ENCODE measurements around the gene SPPL2C.

Gene SPPL2C

DNA sequence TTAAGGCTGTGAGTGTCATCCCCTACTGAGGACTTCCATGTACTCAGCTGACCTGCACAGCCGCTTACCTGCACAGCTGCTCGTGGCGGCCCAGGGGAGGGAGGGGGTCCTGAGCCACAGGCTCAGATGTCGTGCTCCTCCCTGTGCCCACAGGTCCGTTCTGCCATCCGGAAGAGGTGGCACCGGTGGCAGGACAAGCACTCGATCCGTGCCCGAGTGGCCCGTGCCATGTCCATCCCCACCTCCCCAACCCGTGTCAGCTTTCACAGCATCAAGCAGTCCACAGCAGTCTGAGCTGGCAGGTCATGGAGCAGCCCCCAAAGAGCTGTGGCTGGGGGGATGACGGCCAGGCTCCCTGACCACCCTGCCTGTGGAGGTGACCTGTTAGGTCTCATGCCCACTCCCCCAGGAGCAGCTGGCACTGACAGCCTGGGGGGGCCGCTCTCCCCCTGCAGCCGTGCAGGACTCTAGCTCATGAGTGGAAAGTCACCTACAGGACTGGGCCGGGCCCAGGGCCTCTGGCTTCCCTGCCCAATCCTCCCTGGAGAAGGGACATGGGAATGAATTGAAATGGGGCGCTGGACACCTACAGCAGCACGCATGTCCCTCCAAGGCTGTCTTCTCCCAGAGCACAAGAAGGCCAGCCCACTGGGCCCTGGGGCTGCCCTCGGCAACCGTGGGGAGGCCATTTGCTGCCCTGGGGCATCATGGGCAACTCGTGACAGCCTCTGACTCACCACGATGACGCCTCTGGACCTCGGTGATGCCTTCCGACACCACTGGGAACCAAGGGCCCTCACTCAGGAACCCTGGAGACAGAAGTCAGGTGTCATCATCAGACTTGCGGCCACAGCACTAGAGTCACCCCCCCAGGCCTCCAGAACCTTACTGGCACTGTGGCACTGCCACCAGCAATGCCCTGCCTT is 9.9 kb upstream of the SPPL2C start:
- DNase-seq, result no peak

- DNase-seq, result no peak
Observed at GRCh38 chr17:45835481-45835880, 9.2 kb upstream of the SPPL2C start.

GRCh38 chr17:45836047-45837044 is 8.3 kb upstream of the SPPL2C start:
- DNase-seq, result no peak

DNA sequence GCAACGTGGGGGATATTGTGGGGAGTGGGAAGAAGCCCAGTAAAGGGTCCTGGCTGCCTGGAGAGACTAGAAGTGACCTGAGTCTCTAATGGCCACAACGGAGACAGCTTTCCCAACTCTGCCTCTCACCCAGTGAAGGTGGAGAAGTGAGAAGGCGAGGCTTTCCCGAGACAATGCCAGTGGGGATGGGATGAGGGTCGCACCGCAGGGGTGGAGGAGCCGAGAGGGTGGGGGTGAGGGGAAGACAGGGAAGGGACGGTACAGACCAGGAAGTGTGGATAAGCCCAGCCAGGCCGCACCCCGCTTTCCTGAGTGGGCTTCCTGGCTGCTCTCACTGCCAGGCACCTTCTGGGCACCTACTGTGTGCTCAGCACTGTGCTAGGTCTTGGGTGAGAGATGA is 7.5 kb upstream of the SPPL2C start:
- no peak for DNase-seq

- no peak for DNase-seq
Observed at GRCh38 chr17:45837603-45838002, 7.1 kb upstream of the SPPL2C start.

- no peak for DNase-seq
Observed at GRCh38 chr17:45838751-45839295, 5.9 kb upstream of the SPPL2C start.

DNA sequence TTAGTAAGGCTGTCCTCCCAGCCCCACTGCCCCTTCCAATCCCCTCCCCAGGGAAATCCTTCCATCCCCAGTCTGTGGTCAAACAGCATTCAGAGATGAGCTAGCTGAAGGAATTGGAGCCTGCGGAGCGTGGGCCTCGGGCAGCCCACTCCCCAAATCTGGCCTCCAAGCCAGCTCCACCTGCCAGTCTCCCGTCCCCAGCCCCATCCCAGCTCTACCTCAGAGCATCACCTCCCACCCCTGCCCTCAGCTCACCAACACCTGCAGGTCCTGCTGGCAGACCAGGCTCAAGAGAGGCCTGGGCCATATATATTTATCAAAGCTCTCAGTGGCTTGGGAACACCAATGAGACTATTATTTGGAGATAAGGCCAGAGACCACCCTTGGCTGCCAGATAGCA is 5.2 kb upstream of the SPPL2C start:
- no peak for DNase-seq

GRCh38 chr17:45841186-45841585 is 3.5 kb upstream of the SPPL2C start:
- DNase-seq, result no peak

- DNase-seq, result no peak
Observed at GRCh38 chr17:45841883-45842525, 2.7 kb upstream of the SPPL2C start.

DNA sequence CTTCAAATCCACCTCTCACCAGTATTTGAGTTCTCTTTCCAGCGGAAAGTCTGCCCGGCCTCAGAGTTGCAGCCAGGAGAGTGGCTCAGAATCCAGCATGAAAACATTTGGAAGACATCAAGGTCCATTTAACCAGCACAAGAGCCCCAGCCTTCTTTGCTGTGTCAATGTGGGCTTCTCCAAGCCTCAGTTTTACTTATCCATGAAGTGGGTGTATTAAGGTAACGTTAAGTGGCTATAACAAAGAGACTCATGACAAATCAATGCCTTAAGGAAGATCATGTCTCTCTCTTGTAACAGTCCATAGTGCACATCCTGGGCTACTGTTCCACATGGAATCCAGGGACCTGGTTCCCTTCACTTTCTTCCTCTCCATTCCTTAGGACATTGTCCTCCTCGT is 959 bp upstream of the SPPL2C start:
- no peak for DNase-seq

- no peak for DNase-seq
Observed at GRCh38 chr17:45845376-45846185, 900 bp downstream of the SPPL2C start.

GRCh38 chr17:45846223-45846622 is 1.5 kb downstream of the SPPL2C start:
- DNase-seq, result no peak

DNA sequence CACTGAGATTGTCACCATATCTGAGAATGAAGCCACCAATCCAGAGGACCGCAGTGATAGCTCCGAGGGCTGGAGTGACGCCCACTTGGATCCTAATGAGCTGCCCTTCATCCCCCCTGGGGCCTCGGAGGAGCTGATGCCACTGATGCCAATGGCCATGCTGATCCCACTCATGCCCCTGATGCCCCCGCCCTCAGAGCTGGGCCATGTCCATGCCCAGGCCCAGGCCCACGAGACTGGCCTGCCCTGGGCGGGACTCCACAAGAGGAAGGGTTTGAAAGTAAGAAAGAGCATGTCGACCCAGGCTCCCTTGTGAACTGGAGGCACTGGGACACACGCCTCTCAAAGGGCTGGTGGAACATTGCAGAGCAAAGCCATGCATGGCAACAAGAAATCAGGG is 2.0 kb downstream of the SPPL2C start:
- no peak for DNase-seq

GRCh38 chr17:45847101-45847500 is 2.4 kb downstream of the SPPL2C start:
- DNase-seq, result no peak

DNA sequence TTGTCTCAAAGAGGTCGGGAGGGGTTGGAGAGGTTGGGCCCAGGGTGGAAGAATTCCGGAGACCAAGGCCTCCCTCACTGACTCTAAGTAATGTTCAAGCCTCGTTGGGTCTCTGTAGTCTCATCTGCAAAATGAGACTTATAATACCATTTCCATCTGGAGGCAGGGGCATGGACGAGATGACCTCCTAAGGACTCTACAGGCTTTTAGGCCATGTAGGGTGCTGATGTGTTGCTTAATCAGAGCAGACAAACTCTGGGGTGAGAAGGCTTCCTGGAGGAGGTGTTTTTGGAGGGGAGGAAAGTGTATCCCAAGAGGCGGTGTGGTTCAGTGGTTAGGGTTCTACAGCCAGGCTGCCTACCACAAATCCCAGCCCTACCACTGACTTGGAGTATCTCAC is 3.1 kb downstream of the SPPL2C start:
- no peak for DNase-seq

- DNase-seq, result no peak
Observed at GRCh38 chr17:45848405-45848804, 3.7 kb downstream of the SPPL2C start.

- no peak for DNase-seq
Observed at GRCh38 chr17:45848868-45849535, 4.3 kb downstream of the SPPL2C start.

- no peak for DNase-seq
Observed at GRCh38 chr17:45849536-45849990, 4.9 kb downstream of the SPPL2C start.

GRCh38 chr17:45850011-45850410 is 5.3 kb downstream of the SPPL2C start:
- no peak for DNase-seq

DNA sequence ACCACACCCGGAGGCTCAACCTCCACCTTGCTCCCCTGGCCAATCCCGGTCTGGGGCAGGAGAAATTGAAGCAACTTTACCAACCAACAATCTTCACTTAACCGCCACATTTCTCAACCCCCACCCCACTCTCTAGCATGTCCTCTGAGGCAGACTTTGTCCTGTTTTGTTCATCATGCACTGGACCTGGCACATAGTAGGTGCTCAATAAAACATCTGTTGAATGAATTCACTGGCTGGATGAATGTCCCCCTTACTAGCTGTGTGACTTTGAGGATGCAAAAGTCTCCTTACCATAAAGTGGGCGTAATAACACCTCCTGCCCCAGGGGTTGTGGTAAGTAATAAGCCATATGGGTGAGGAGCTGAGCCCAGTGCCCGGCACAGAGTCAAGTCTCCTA is 5.8 kb downstream of the SPPL2C start:
- no peak for DNase-seq

GRCh38 chr17:45851022-45851421 is 6.3 kb downstream of the SPPL2C start:
- DNase-seq, result no peak
